Astrocyte (in vitro differentiated cells and primary cell): ENCODE results near the gene PLEKHG5.

Experiments used
- CTCF ChIP-seq: IDR thresholded peaks from 2 replicates; pipeline ENCODE4 v1.5.1; 2011; ENCODE audit warnings: low read depth, mild to moderate bottlenecking, inconsistent platforms, low read length, moderate library complexity; ENCODE audit not compliant: insufficient read depth
- EZH2 ChIP-seq: IDR thresholded peaks from 2 replicates; pipeline ENCODE4 v1.6.1; 2012; ENCODE audit warnings: mild to moderate bottlenecking, low read length, inconsistent platforms; ENCODE audit not compliant: insufficient read depth

GRCh38 chr1:6507037-6507428 lies 15.6 kb upstream of the PLEKHG5 start:
- TF ChIP-seq CTCF (no peak), EZH2 (no peak)
